CD4-positive, alpha-beta T cell treated with Interleukin-4 for 1 hour (primary cell): Measurements from ENCODE around the gene TAGLN3.
A peak's percentile ranks its signal among the peaks of the same experiment; 100 is the strongest.

ENCODE experiments used
- DNase-seq, 2 donors: peaks; one replicate each; pipeline ENCODE4 v3.0.0-alpha.2; 2020 to 2022

Gene TAGLN3

DNA sequence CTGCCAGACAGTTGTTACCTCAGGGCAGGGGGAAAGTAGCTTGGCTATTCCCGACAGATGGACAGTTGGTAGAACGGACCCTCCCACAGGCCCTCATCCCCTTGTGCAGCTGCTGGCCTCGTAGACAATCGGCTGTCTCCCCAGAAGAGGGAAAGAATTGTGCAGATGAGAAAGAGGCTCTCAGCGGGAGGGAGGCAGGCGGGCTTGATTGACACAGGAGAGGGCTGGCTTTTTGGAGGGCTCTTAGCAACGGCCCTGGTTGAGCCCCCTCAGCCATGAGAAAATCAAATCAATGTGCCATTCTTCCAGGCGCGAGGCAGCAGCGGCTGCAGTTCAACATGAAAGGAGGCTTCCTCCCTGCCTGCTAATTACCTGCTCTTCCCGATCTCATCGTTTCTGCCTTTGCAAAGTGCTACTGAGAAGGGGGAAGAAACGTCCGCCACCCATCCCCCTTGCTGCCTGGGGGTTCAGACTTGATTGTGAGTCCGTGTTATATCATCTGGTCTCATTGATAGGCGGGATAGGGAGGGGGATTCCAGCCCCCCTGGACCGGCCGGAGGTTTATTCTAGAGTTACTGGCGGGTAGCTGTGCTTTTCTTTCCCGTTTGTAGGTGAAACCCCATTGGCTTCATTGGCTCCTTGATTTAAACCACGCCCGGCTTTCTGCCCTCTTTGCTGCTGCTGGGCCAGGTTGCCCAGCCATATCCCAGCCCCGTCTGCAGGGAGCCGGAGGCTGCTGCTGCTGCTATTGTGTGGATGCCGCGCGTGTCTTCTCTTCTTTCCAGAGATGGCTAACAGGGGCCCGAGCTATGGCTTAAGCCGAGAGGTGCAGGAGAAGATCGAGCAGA, at the start of gene TAGLN3:
TSS of gene TAGLN3 (plus strand) at position 287 of the 848 bp plus-strand sequence. CDS start at position 788, 501 bp downstream.
- no peak for DNase-seq

DNA sequence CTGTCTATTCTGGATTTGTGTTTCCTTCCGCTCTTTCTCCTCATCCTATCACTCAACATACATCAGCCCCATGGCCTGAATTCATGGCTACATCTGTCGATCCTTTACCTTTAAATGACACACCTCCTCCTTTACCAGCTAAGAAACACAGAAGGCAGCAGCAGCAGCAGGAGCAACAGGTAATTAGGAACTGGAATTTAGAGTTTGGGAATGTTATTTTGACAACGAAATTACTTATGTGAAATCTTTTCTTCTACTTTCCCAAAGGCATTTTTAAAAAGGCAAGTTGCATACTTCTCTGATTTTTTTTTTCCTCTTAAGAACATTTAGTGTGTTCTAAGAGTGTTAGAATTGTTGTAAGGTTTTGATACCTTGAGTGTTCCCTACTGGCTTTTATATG, 49.0 kb upstream of the TAGLN3 start:
- DNase-seq: no peak

DNA sequence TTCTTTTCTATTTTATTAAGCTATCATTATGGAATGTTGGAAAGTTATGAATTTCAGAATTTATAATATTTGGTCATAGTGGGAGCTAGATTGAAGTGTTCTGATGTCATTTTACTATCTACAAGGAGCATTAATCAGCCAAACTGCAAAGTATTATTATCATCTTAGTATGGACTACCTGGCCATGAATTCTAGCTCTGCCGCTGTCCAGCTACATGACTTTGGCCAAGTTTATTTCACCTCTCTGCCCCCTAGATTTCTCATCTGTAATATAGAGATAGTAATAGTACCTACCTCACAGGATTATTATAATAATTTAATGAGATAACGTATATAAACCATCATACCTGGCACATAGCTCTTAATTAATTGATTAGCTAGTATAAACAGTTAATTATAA, 47.7 kb upstream of the TAGLN3 start:
- DNase-seq: no peak

- no peak for DNase-seq
Observed at GRCh38 chr3:111952086-111952485, 46.6 kb upstream of the TAGLN3 start.

DNA sequence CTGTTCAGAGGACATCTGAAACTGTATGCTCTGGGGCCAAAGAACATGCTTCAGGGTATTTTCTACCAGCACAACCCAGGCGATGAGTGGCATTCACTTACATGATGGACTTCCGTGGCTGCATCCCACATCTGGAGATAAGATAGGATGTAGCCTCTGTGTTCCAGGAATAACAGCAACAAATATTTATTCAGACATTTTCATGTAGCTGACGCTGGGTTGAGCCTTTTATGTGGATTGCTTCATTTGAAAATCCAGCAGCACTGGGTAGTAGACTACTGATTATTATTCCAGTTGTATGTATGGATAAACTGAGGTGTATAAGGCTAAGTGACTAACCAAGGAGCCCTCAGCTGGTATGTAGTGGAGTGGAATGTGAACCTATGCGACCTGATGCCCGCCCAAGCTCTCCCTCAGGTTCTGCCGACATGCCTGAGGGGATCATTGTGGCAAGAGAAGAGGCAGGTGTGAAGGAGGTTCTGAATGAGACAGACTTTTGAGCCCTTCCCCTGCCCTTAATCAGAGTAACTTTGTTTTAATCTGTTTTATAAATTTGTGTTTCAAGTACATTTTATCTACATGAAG, 45.8 kb upstream of the TAGLN3 start:
- no peak for DNase-seq

- DNase-seq: no peak
Observed at GRCh38 chr3:111954228-111954990, 44.3 kb upstream of the TAGLN3 start.

DNA sequence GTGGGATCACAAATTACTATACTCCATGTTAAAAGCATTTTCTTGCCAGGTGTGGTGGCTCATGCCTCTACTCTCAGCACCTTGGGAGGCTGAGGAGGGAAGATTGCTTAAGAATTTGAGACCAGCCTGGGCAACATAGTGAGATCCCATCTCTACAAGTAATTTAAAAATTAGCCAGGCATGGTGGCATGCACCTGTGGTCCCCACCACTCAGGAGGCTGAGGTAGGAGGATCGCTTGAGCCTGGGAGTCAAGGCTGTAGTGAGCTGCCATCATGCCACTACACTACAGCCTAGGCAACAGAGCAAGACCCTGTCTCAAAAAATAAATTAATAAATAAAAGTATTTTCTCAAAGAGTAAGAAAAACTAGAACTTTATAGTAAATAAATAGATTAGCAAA, 42.8 kb upstream of the TAGLN3 start:
- DNase-seq: no peak

- DNase-seq: no peak
Observed at GRCh38 chr3:111956449-111956848, 42.3 kb upstream of the TAGLN3 start.

DNA sequence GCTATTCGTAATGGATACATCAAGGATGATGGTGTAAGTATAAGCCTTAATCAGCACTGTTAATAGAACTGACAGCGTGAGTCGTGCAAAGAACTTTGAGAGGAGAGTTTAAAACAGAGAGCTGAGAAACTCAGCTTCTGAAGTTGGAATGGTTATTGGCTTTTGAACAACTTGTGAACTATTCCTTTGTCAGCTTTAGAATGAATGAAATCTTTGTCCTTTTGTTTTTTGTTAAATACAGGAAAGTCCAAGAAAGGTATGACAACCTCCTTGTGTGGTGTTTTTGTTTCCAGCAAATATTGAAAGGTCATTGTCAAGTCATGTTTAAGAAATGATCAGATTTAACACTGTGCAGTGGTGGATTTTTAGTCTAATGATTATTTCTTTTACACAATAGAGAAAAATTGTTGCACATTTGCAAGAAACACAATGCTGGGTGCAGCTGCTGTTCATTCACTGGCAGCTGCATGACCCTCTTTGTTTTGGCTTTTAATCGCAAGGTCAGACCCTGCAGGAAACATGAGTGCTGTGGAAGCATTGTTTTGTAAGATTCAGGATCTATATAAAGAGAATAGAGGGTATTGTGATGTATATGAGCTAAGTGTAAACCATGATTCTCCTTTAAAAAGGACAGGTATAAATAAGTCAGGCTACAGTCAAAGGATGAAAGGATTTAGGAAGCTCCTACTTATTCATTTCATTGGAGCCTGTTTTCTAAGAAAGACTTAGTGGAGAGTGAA, 41.6 kb upstream of the TAGLN3 start:
- DNase-seq: no peak

DNA sequence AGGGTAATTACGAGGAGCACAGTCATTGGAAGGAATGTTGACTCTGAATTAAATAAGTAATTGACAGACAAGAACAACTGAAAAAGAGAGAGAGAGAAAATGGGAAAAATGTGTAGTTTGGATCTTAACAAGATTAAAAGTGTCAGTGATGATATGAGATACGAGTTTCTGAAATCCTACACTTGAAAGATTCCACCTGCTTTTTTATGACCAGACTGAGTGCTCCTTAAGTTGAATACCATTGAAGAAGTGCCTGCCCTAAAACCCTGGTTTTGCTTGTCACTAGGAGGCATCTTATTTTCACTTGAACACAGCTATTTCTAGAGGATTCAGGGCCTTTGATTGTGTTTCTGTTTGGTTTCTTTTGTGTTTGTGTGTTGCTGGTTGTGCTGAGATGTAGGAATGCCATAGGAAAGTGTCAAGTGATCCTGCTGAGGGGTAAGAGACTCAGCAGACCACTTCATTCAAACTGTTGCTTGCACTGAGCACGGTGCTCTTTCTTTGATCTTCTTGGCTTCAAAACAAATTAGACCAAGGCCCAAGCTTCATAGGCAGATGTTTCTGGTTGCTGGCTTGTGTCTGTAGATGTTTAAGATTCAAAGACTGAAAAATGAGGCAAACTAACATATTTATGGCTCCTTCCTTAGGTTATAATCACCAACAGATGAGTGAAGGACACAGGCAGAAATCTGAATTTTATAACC, 37.1 kb upstream of the TAGLN3 start:
- DNase-seq: no peak

DNA sequence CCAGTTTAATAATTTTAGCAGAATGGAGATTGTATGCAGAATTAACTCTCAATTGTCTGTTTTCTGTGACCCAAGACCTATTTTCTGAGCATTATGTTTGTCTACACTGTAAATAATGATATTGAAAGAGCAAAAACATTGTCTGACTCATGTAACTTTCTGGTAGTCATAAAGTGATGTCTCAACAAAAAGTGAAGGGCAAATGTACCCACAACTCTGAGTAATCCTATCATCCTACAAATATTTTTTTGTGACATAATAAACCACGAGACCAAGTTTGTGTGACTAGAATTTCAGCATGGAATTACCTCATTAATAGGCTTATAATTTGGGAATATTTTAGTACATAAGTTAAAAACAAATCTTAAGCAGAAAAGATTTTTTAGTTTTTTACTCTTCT, 35.3 kb upstream of the TAGLN3 start:
- no peak for DNase-seq

GRCh38 chr3:111965484-111965883, 33.2 kb upstream of the TAGLN3 start:
- no peak for DNase-seq

GRCh38 chr3:111967068-111967467, 31.7 kb upstream of the TAGLN3 start:
- DNase-seq: no peak

GRCh38 chr3:111967651-111968274, 31.0 kb upstream of the TAGLN3 start:
- peak; percentile 78 to 82 for DNase-seq

GRCh38 chr3:111968319-111969054, 30.2 kb upstream of the TAGLN3 start:
- no peak for DNase-seq

DNA sequence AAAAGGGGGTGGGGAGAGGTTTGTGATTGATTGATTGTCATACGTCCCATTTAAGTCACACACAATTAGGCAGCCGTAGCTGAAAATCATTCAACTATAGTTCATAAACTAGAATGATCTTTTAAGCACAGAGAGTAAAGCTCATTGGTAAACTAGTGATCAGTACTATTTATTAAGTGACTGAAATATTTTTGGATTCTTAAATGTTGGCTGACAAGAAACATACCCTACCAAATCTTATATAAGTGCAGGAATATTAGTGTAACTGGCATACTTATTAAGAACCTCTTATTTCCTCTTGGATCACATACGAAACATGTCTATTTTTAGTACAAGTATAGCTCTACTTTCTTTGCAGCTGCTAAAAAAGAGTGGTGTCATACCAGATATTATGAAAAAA, 28.3 kb upstream of the TAGLN3 start:
- DNase-seq: no peak

DNA sequence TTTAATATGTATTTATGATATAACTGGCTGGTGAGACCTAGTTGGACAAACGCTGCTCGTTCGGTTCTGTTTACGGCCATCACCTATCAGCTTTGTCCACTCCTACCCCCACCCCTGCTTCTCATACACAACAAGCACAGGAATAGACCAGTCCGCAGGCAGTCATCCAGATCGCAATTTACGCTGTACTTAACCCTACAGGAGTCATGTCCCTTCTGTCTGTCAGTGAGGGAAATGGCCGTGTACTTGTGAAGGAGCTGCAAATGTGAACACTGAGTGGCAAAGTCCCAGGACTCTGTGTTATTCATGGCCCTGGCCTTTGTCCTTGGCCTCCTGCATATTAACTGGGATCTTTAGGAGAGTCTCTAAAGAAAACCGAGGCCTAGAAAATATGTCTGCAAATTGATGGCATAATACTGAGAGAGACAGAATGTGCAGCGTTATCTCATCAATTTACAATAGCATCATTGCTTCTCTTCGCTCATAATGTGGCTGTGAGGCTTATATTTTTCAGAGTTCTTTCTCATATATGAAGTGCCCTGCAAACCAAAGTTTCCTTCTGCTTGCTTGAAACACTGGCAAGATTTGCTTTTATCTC, 27.1 kb upstream of the TAGLN3 start:
- no peak for DNase-seq

GRCh38 chr3:111972891-111973290, 25.8 kb upstream of the TAGLN3 start:
- no peak for DNase-seq

- no peak for DNase-seq
Observed at GRCh38 chr3:111975131-111975530, 23.6 kb upstream of the TAGLN3 start.

DNA sequence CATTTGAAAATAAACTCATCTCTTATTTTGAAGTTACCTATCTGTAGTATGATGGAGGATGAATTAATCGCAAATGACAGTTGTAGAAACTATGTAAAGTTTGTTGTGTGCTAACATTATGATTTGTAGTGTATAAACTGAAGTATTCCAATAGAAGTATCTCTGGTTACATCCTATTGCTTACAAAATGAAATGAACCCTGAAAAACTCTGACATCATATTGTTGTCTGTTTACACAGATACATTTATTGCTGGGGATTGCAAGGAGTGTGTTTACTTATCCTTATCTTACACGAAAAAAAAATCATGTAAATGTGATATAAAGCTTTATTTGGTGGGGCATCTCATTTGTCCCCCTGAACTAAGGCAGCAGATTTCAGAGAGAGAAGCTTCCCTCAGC, 22.5 kb upstream of the TAGLN3 start:
- DNase-seq: no peak
